ENCODE measurements around the gene GRM3. TPM values are rescaled to one million over a fixed set of nuclear protein-coding genes. Genes with fewer than 3 reads are reported as not detected.

The GRM3 gene
- total RNA-seq, 2 donors from 2014 or later: not detected

GRCh38 chr7:86863452-86863851 is 219.7 kb downstream of the GRM3 start:
- DNase-seq (ENCODE audit: low spot score): no peak
- Histone ChIP-seq H3K27me3 (replicated peaks; ENCODE audit: insufficient read depth) (no peaks in the 10 kb centered on the region), H3K27ac (no peak overlapping the region), H3K36me3 (no peaks in the 10 kb centered on the region), H3K4me1 (replicated peaks) (no peaks in the 10 kb centered on the region), H3K4me3 (no peak overlapping the region), H3K9me3 (no peaks in the 10 kb centered on the region)
- TF ChIP-seq, protein P1, sequence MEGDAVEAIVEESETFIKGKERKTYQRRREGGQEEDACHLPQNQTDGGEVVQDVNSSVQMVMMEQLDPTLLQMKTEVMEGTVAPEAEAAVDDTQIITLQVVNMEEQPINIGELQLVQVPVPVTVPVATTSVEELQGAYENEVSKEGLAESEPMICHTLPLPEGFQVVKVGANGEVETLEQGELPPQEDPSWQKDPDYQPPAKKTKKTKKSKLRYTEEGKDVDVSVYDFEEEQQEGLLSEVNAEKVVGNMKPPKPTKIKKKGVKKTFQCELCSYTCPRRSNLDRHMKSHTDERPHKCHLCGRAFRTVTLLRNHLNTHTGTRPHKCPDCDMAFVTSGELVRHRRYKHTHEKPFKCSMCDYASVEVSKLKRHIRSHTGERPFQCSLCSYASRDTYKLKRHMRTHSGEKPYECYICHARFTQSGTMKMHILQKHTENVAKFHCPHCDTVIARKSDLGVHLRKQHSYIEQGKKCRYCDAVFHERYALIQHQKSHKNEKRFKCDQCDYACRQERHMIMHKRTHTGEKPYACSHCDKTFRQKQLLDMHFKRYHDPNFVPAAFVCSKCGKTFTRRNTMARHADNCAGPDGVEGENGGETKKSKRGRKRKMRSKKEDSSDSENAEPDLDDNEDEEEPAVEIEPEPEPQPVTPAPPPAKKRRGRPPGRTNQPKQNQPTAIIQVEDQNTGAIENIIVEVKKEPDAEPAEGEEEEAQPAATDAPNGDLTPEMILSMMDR (IDR thresholded peaks at IDR 0.05): no peak
- TF ChIP-seq POLR2AphosphoS5 (IDR thresholded peaks at IDR 0.05) (no peak), POLR2A (IDR thresholded peaks at IDR 0.05) (no peak)
- WGBS: 74% methylated on average over 2 of the region's 2 CpGs
- intact Hi-C loops (cut with DNase I): no loop called here

DNA sequence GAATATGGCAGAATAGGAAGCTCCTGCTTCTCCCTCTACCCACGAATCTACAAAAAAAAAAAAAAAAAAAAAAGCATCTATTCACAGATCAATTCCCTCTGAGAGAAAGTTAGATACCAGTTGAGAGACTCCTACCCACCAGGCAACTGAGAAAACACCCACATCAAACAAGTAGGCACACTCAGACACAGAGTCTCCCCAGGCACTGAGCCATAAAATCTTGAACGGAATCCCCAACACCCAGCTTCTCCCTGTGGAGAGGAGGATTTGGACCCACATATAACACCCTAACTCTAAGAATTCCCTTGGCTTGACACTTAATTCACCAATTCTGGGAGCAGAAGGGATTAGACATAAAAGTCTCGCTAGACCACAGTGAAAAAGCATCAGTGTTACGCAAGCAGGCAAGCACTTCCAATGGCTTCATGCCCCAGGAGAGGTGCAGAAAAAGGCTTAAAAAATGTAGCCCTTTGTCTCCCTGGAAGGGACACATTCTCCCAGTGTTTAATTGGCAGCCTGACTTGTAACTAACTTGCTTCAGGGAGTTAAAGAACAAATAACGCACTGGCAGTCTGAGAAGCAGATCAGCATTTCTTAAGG is 223.6 kb downstream of the GRM3 start:
- H3K27ac ChIP-seq: no peak overlapping the region
- H3K9me3 ChIP-seq: no peaks in the 10 kb centered on the region
- DNase-seq (ENCODE audit: low spot score): no peak
- no peaks in the 10 kb centered on the region for H3K27me3 ChIP-seq (replicated peaks; ENCODE audit: insufficient read depth)
- H3K4me3 ChIP-seq: no peak overlapping the region
- intact Hi-C loops (cut with DNase I): no loop called here
- TF ChIP-seq, protein P1 (IDR thresholded peaks at IDR 0.05): no peak
- no peak for TF ChIP-seq POLR2A (IDR thresholded peaks at IDR 0.05)
- no peak for TF ChIP-seq POLR2AphosphoS5 (IDR thresholded peaks at IDR 0.05)
- no peaks in the 10 kb centered on the region for H3K4me1 ChIP-seq (replicated peaks)
- no peaks in the 10 kb centered on the region for H3K36me3 ChIP-seq
- WGBS: 37% methylated on average over 5 of the region's 5 CpGs

- no peak overlapping the region for H3K4me3 ChIP-seq
- intact Hi-C loops (cut with DNase I): no loop called here
- H3K9me3 ChIP-seq: no peaks in the 10 kb centered on the region
- H3K27me3 ChIP-seq (replicated peaks; ENCODE audit: insufficient read depth): no peaks in the 10 kb centered on the region
- DNase-seq (ENCODE audit: low spot score): no peak
- TF ChIP-seq POLR2A (IDR thresholded peaks at IDR 0.05): no peak
- H3K4me1 ChIP-seq (replicated peaks): no peaks in the 10 kb centered on the region
- no peaks in the 10 kb centered on the region for H3K36me3 ChIP-seq
- H3K27ac ChIP-seq: no peak overlapping the region
These were observed 232.4 kb downstream of the GRM3 start for GRCh38 chr7:86876146-86876545.

DNA sequence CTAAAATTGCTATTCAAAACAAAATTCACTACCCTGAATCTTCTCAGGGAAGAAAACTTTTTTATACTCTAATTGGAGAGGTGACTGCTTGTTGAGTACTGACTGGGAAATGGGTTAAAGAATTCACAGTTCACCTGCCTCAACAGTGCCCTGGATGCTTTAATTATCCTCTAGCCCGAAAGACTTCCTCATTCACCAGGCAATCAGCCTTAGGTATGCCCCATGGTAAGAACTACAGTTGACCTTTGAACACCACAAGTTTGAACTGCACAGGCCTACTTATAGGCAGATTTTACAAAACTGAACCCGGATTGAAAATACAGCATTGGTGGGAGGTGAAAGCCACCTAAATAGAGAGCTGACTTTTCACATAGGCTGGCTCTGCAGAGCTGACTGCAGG is 240.4 kb downstream of the GRM3 start:
- intact Hi-C loops (cut with DNase I): no loop called here
- Histone ChIP-seq H3K4me3 (no peak overlapping the region), H3K9me3 (no peaks in the 10 kb centered on the region), H3K27ac (no peak overlapping the region), H3K27me3 (replicated peaks; ENCODE audit: insufficient read depth) (no peaks in the 10 kb centered on the region), H3K4me1 (replicated peaks) (no peaks in the 10 kb centered on the region), H3K36me3 (no peaks in the 10 kb centered on the region)
- WGBS: 62% methylated on average over 2 of the region's 2 CpGs
- DNase-seq (ENCODE audit: low spot score): no peak
- no peak for TF ChIP-seq POLR2A (IDR thresholded peaks at IDR 0.05)
- TF ChIP-seq POLR2AphosphoS5 (IDR thresholded peaks at IDR 0.05): no peak
- TF ChIP-seq, protein P1 (IDR thresholded peaks at IDR 0.05): no peak

GRCh38 chr7:86889501-86889900 is 245.8 kb downstream of the GRM3 start:
- no peak for DNase-seq (ENCODE audit: low spot score)
- Histone ChIP-seq H3K4me1 (replicated peaks) (no peaks in the 10 kb centered on the region), H3K27me3 (replicated peaks; ENCODE audit: insufficient read depth) (no peaks in the 10 kb centered on the region), H3K27ac (no peak overlapping the region), H3K9me3 (no peaks in the 10 kb centered on the region), H3K4me3 (no peak overlapping the region), H3K36me3 (no peaks in the 10 kb centered on the region)
- intact Hi-C loops (cut with DNase I): no loop called here
- 80% methylated on average over 3 of the region's 3 CpGs for WGBS
- TF ChIP-seq POLR2A (IDR thresholded peaks at IDR 0.05): no peak
- TF ChIP-seq, protein P1 (IDR thresholded peaks at IDR 0.05): no peak
- no peak for TF ChIP-seq POLR2AphosphoS5 (IDR thresholded peaks at IDR 0.05)
